HepG2 (cell line): Measurements from ENCODE around the gene RGS7. TPM values are rescaled to one million over a fixed set of nuclear protein-coding genes. Genes with fewer than 3 reads are reported as not detected.
"Not testable (repeated sequence)": the region's sequence is repeated elsewhere in the genome, so short reads cannot be mapped to it uniquely, and the experiment has no call there.

Experiments used
- ATAC-seq: fragments of 200-7000 bp; cut with Tn5 transposase; 3 replicates; pipeline ENCODE4 v1.9.1; 2020; ENCODE audit warnings: mild to moderate bottlenecking, moderate library complexity
- BruUV-seq: library from RNA; stranded (reverse); fragments of 400-500 nt; replicated peaks from 2 replicates; lab custom pipeline; 2021; lab: Mats Ljungman, UMichigan
- CTCF ChIA-PET: fragments of 300-600 bp; formaldehyde crosslinking; extraction: SDS; loops from one replicate; lab custom pipeline; 2021; ENCODE audit warnings: low total read pairs, inconsistent platforms, low intra/inter-chr PET ratio; lab: Yijun Ruan, JAX
- POLR2A ChIA-PET: fragments of 350-600 bp; sonication (Branson Sonifier 250); formaldehyde crosslinking; loops from one replicate; lab custom pipeline; 2020; ENCODE audit warnings: antibody characterized with exemption, inconsistent platforms; lab: Yijun Ruan, JAX
- DNase-seq: peaks from one replicate; pipeline ENCODE4 v3.0.0-alpha.2; 2015; ENCODE audit warnings: low spot score
- FAIRE-seq: peaks from 3 replicates; lab custom pipeline; 2011; peaks lifted over from hg19 to GRCh38; lab: Jason Lieb, UNC
- H2AFZ ChIP-seq: one replicate; pipeline ENCODE4 v1.6.1; 2011; ENCODE audit warnings: low read length, inconsistent platforms
- H3K27ac ChIP-seq: fragments of 300-600 bp; 3 replicates; pipeline ENCODE4 v1.8.0; 2011; ENCODE audit warnings: mixed run types, mild to moderate bottlenecking, mixed read lengths, low read length, inconsistent platforms; ENCODE audit not compliant: insufficient read depth; ENCODE audit errors: extremely low read length
- H3K27me3 ChIP-seq, 2 experiments: fragments of 200-600 bp in 1 of 2; 2 replicates in 1 of 2; 3 replicates in 1 of 2; pipeline versions ENCODE4 v1.6.0 to v1.8.0; 2011; ENCODE audit warnings: low read length in 2 of 2, mild to moderate bottlenecking in 2 of 2, moderate library complexity in 2 of 2, inconsistent platforms in 1 of 2; ENCODE audit not compliant: insufficient read depth in 2 of 2, control insufficient read depth in 1 of 2
- H3K36me3 ChIP-seq, 2 experiments: fragments of 200-600 bp in 1 of 2; replicated peaks in 1 of 2; 2 replicates in 1 of 2; 3 replicates in 1 of 2; pipeline versions ENCODE4 v1.5.1 to v1.8.0; 2011; ENCODE audit warnings: low read length in 2 of 2, inconsistent platforms in 1 of 2; ENCODE audit not compliant: insufficient read depth in 2 of 2, control insufficient read depth in 1 of 2
- H3K4me1 ChIP-seq: 2 replicates; pipeline ENCODE4 v1.5.1; 2012; ENCODE audit warnings: low read length, inconsistent platforms; ENCODE audit not compliant: insufficient read depth
- H3K4me2 ChIP-seq: 2 replicates; pipeline ENCODE4 v1.6.0; 2011; ENCODE audit warnings: low read depth, low read length, inconsistent platforms
- H3K4me3 ChIP-seq, 3 experiments: fragments of 200-600 bp in 1 of 3; sonication (generic), shearing (Covaris generic) in 1 of 3; replicated peaks in 1 of 3; 2 replicates each; pipeline ENCODE4 v1.5.1; 2011 to 2016; ENCODE audit warnings: low read length in 3 of 3, inconsistent platforms in 2 of 3, low read depth in 2 of 3, mild to moderate bottlenecking in 2 of 3, control low read depth in 1 of 3, mixed read lengths in 1 of 3; ENCODE audit not compliant: insufficient read depth in 1 of 3
- H3K79me2 ChIP-seq: one replicate; pipeline ENCODE4 v1.6.1; 2011; ENCODE audit warnings: low read length, inconsistent platforms; ENCODE audit not compliant: insufficient read depth
- H3K9ac ChIP-seq: 2 replicates; pipeline ENCODE4 v1.6.0; 2011; ENCODE audit warnings: mild to moderate bottlenecking, low read depth, low read length, inconsistent platforms; ENCODE audit not compliant: insufficient read depth
- H3K9me3 ChIP-seq: 2 replicates; pipeline ENCODE4 v1.5.1; 2012; ENCODE audit warnings: mild to moderate bottlenecking, low read length
- H4K20me1 ChIP-seq: 2 replicates; pipeline ENCODE4 v1.6.0; 2011; ENCODE audit warnings: inconsistent platforms, mild to moderate bottlenecking, low read length, moderate library complexity; ENCODE audit not compliant: insufficient read depth
- E2F2 ChIP-seq: sonication (generic); formaldehyde crosslinking; IDR thresholded peaks from 2 replicates; pipeline ENCODE4 v1.4.0; 2020; ENCODE audit warnings: missing genetic modification reagents, borderline replicate concordance
- NR2C2 ChIP-seq: sonication (generic); formaldehyde crosslinking; IDR thresholded peaks from 2 replicates; pipeline ENCODE4 v1.4.0; 2020; ENCODE audit warnings: missing genetic modification reagents, mild to moderate bottlenecking, moderate library complexity, borderline replicate concordance
- RERE ChIP-seq: IDR thresholded peaks from 2 replicates; pipeline ENCODE4 v1.6.1; 2016; ENCODE audit warnings: low read depth, missing genetic modification reagents, missing compliant biosample characterization
- ZNF354B ChIP-seq: sonication (generic); formaldehyde crosslinking; IDR thresholded peaks from 2 replicates; pipeline ENCODE4 v1.8.0; 2022; ENCODE audit warnings: mild to moderate bottlenecking, missing genetic modification reagents
- WGBS: methylation state at CpG from one replicate; pipeline ENCODE4 v1.1.6; 2017; ENCODE audit warnings: low lambda C conversion rate; 5-methylcytosine and 5-hydroxymethylcytosine counted together
- in situ Hi-C: cut with HindIII; loops from 2 replicates; pipeline ENCODE4 v1.10.0; 2017; ENCODE audit warnings: low pct_unique_long_range_greater_than_20kb; ENCODE audit not compliant: extremely low pct_ligation_motif_present
- intact Hi-C: fragments of 100-400 bp; cut with micrococcal nuclease; formaldehyde crosslinking; loops from one replicate; pipeline ENCODE4 v1.10.0; 2022; ENCODE audit not compliant: unreplicated experiment
- polyA plus RNA-seq, 8 experiments: library from polyadenylated mRNA; depleted of rRNA in 3 of 8; stranded (reverse) in 7 of 8; unstranded in 1 of 8; fragments of >200 nt; fragmentation: Illumina TruSeq in 4 of 8; extraction: Trizol in 4 of 8; gene quantifications; 2 replicates each; pipeline versions ENCODE4 v1.2.1 to v1.2.3, GENCODE V29; 2011 to 2016; ENCODE audit warnings: low read depth in 4 of 8, missing spikeins in 1 of 8, mixed read lengths in 1 of 8; ENCODE audit not compliant: insufficient read depth in 1 of 8
- total RNA-seq, 5 experiments: library from RNA; depleted of rRNA; stranded (reverse); fragments of >200 nt; fragmentation: Illumina TruSeq; extraction: Trizol; gene quantifications; 2 replicates each; pipeline ENCODE4 v1.2.3, GENCODE V29; 2016; ENCODE audit warnings: low read depth in 1 of 5

The RGS7 gene
- total and polyA plus RNA-seq, 2 of the 13 experiments (the other 11 are each of a cell fraction or from before 2014, with no cell fraction given): not detected

GRCh38 chr1:241292973-241293372 is 64.0 kb downstream of the RGS7 start (continued):
- no peak for TF ChIP-seq E2F2 (CRISPR knock-in tag)
- TF ChIP-seq RERE: no peak
- TF ChIP-seq ZNF354B (CRISPR knock-in tag): no peak
- no peak for TF ChIP-seq NR2C2 (CRISPR knock-in tag)

- POLR2A ChIA-PET: not testable (repeated sequence)
Measured at GRCh38 chr1:241291548-241291947, 65.5 kb downstream of the RGS7 start.

More at GRCh38 chr1:241291548-241291947, 65.5 kb downstream of the RGS7 start:
- DNase-seq, H3K4me2 ChIP-seq, in situ Hi-C loops, H3K36me3 ChIP-seq, H4K20me1 ChIP-seq, H3K4me1 ChIP-seq, H3K27me3 ChIP-seq, CTCF ChIA-PET, H3K4me3 ChIP-seq, H2AFZ ChIP-seq, ATAC-seq, H3K27ac ChIP-seq, BruUV-seq, H3K9ac ChIP-seq, intact Hi-C loops, FAIRE-seq, H3K79me2 ChIP-seq, H3K9me3 ChIP-seq: not testable (repeated sequence)
- 21% methylated on average over 8 of the region's 8 CpGs for WGBS
